Muscle layer of duodenum (tissue), 2 donors: ENCODE data around the gene SLC35F1.
"Not testable (repeated sequence)": the region's sequence is repeated elsewhere in the genome, so short reads cannot be mapped to it uniquely, and the experiment has no call there.

Source experiments
- H3K27ac ChIP-seq: one replicate; pipeline ENCODE4 v1.7.0; 2013; ENCODE audit warnings: mild to moderate bottlenecking, low read length
- H3K27me3 ChIP-seq: one replicate; pipeline ENCODE4 v1.7.0; 2013; ENCODE audit warnings: low read depth, mild to moderate bottlenecking, control low read depth, low read length
- H3K36me3 ChIP-seq, 2 donors: one replicate each; pipeline ENCODE4 v1.7.0; 2013; ENCODE audit warnings: low read length in 2 of 2, control low read depth in 1 of 2, mild to moderate bottlenecking in 1 of 2; ENCODE audit not compliant: insufficient read depth in 2 of 2, control insufficient read depth in 1 of 2
- H3K4me1 ChIP-seq, 2 donors: one replicate each; pipeline ENCODE4 v1.7.0; 2013; ENCODE audit warnings: low read length in 2 of 2, mild to moderate bottlenecking in 2 of 2, control low read depth in 1 of 2, moderate library complexity in 1 of 2; ENCODE audit not compliant: insufficient read depth in 2 of 2, control insufficient read depth in 1 of 2
- H3K4me3 ChIP-seq, 2 donors: one replicate each; pipeline ENCODE4 v1.7.0; 2013; ENCODE audit warnings: low read length in 2 of 2, low read depth in 1 of 2, mild to moderate bottlenecking in 1 of 2
- H3K9me3 ChIP-seq, 2 donors: one replicate each; pipeline ENCODE4 v1.7.0; 2013; ENCODE audit warnings: low read length in 2 of 2, control low read depth in 1 of 2, mild to moderate bottlenecking in 1 of 2; ENCODE audit not compliant: control insufficient read depth in 1 of 2
- donor health status: healthy.

The SLC35F1 gene

GRCh38 chr6:117906958-117907600, at the start of gene SLC35F1:
Gene SLC35F1, plus strand, starts transcription at chr6:117907264.
- Histone ChIP-seq H3K27me3 (no peaks in the 10 kb centered on the region), H3K4me1 (peaks cover 0 to 21% of the 10 kb centered on the region in 2 donors), H3K4me3 (peak within 1 kb of the TSS; percentile 8 to 82), H3K27ac (no peak within 1 kb of the TSS), H3K36me3 (no peaks in the 10 kb centered on the region), H3K9me3 (no peaks in the 10 kb centered on the region)

- not testable (repeated sequence) for H3K4me1 ChIP-seq, H3K27me3 ChIP-seq, H3K36me3 ChIP-seq, H3K9me3 ChIP-seq, H3K4me3 ChIP-seq, H3K27ac ChIP-seq
Observed at GRCh38 chr6:117858601-117859000, 48.5 kb upstream of the SLC35F1 start.

- Histone ChIP-seq H3K4me1 (no peaks in the 10 kb centered on the region), H3K9me3 (no peaks in the 10 kb centered on the region), H3K27ac (no peak overlapping the region), H3K36me3 (no peaks in the 10 kb centered on the region), H3K27me3 (no peaks in the 10 kb centered on the region), H3K4me3 (no peak overlapping the region)
Observed at GRCh38 chr6:117861545-117861944, 45.5 kb upstream of the SLC35F1 start.

- Histone ChIP-seq H3K27ac (no peak overlapping the region), H3K36me3 (no peaks in the 10 kb centered on the region), H3K27me3 (no peaks in the 10 kb centered on the region), H3K4me1 (no peaks in the 10 kb centered on the region), H3K4me3 (no peak overlapping the region), H3K9me3 (no peaks in the 10 kb centered on the region)
Observed at GRCh38 chr6:117866561-117866960, 40.5 kb upstream of the SLC35F1 start.

- Histone ChIP-seq H3K27ac (no peak overlapping the region), H3K9me3 (no peaks in the 10 kb centered on the region), H3K4me3 (no peak overlapping the region), H3K27me3 (no peaks in the 10 kb centered on the region), H3K4me1 (no peaks in the 10 kb centered on the region), H3K36me3 (no peaks in the 10 kb centered on the region)
Observed at GRCh38 chr6:117870486-117871242, 36.4 kb upstream of the SLC35F1 start.

- Histone ChIP-seq H3K4me1 (no peaks in the 10 kb centered on the region), H3K36me3 (no peaks in the 10 kb centered on the region), H3K4me3 (no peak overlapping the region), H3K27ac (no peak overlapping the region), H3K9me3 (no peaks in the 10 kb centered on the region), H3K27me3 (no peaks in the 10 kb centered on the region)
Observed at GRCh38 chr6:117880824-117881223, 26.2 kb upstream of the SLC35F1 start.

GRCh38 chr6:117890172-117890571, 16.9 kb upstream of the SLC35F1 start:
- Histone ChIP-seq H3K27ac (no peak overlapping the region), H3K9me3 (no peaks in the 10 kb centered on the region), H3K27me3 (no peaks in the 10 kb centered on the region), H3K4me1 (no peaks in the 10 kb centered on the region), H3K36me3 (no peaks in the 10 kb centered on the region), H3K4me3 (no peak overlapping the region)

- Histone ChIP-seq H3K27ac (no peak overlapping the region), H3K27me3 (no peaks in the 10 kb centered on the region), H3K4me3 (peak overlapping the region; percentile 8 to 82), H3K36me3 (no peaks in the 10 kb centered on the region), H3K9me3 (no peaks in the 10 kb centered on the region), H3K4me1 (peaks cover 0 to 21% of the 10 kb centered on the region in 2 donors)
Observed at GRCh38 chr6:117906507-117906957, 532 bp upstream of the SLC35F1 start.

GRCh38 chr6:117907601-117908245, 659 bp downstream of the SLC35F1 start:
- no peak overlapping the region for H3K27ac ChIP-seq
- no peaks in the 10 kb centered on the region for H3K36me3 ChIP-seq

GRCh38 chr6:117908246-117909068, 1.4 kb downstream of the SLC35F1 start:
- H3K27me3 ChIP-seq, result no peaks in the 10 kb centered on the region

More at GRCh38 chr6:117907601-117908245, 659 bp downstream of the SLC35F1 start:
- Histone ChIP-seq H3K9me3 (no peaks in the 10 kb centered on the region), H3K4me1 (peaks cover 0 to 21% of the 10 kb centered on the region in 2 donors), H3K4me3 (peak overlapping the region; percentile 7 to 82), H3K27me3 (no peaks in the 10 kb centered on the region)

GRCh38 chr6:117909638-117910037, 2.6 kb downstream of the SLC35F1 start:
- Histone ChIP-seq H3K36me3 (no peaks in the 10 kb centered on the region), H3K4me1 (peaks cover 0 to 21% of the 10 kb centered on the region in 2 donors), H3K27me3 (no peaks in the 10 kb centered on the region), H3K9me3 (no peaks in the 10 kb centered on the region), H3K27ac (no peak overlapping the region), H3K4me3 (no peak overlapping the region)

More at GRCh38 chr6:117908246-117909068, 1.4 kb downstream of the SLC35F1 start:
- Histone ChIP-seq H3K27ac (no peak overlapping the region), H3K36me3 (no peaks in the 10 kb centered on the region), H3K4me1 (peaks cover 0 to 21% of the 10 kb centered on the region in 2 donors), H3K4me3 (peak overlapping the region; percentile 7 to 82), H3K9me3 (no peaks in the 10 kb centered on the region)
